KMS-11 (cell line): ENCODE data around the gene AP4S1.

ENCODE experiments used
- H2AFZ ChIP-seq: fragments of 200-600 bp; sonication (generic); 2 replicates; pipeline ENCODE4 v1.6.1; 2016; ENCODE audit warnings: antibody characterized with exemption, mixed run types, low read depth
- H3K27ac ChIP-seq: fragments of 200-600 bp; sonication (generic); 2 replicates; pipeline ENCODE4 v1.6.1; 2016; ENCODE audit warnings: mild to moderate bottlenecking, mixed run types
- H3K27me3 ChIP-seq: fragments of 200-600 bp; sonication (generic); 2 replicates; pipeline ENCODE4 v1.6.1; 2017; ENCODE audit warnings: mild to moderate bottlenecking, low read depth, mixed run types, moderate library complexity; ENCODE audit not compliant: insufficient read depth
- H3K36me3 ChIP-seq: fragments of 200-600 bp; sonication (generic); 2 replicates; pipeline ENCODE4 v1.6.1; 2017; ENCODE audit warnings: mild to moderate bottlenecking, mixed run types; ENCODE audit not compliant: insufficient read depth
- H3K4me1 ChIP-seq: fragments of 200-600 bp; sonication (generic); 2 replicates; pipeline ENCODE4 v1.6.1; 2016; ENCODE audit warnings: mild to moderate bottlenecking, low read depth, mixed run types; ENCODE audit not compliant: poor library complexity, severe bottlenecking
- H3K4me2 ChIP-seq: fragments of 200-600 bp; sonication (generic); 2 replicates; pipeline ENCODE4 v1.7.0; 2016; ENCODE audit warnings: mild to moderate bottlenecking, mixed run types
- H3K4me3 ChIP-seq: fragments of 200-600 bp; sonication (generic); IDR thresholded peaks from 2 replicates; pipeline ENCODE4 v1.6.1; 2017; ENCODE audit warnings: low read depth, low read length, mixed read lengths; ENCODE audit not compliant: insufficient read depth
- H3K79me2 ChIP-seq: fragments of 200-600 bp; sonication (generic); 2 replicates; pipeline ENCODE4 v1.6.1; 2016; ENCODE audit warnings: low read depth, mixed run types; ENCODE audit not compliant: insufficient read depth
- H3K9ac ChIP-seq: fragments of 200-600 bp; sonication (generic); 2 replicates; pipeline ENCODE4 v1.6.1; 2016; ENCODE audit warnings: mild to moderate bottlenecking, mixed run types
- H4K20me1 ChIP-seq: fragments of 200-600 bp; sonication (generic); 2 replicates; pipeline ENCODE4 v1.6.1; 2016; ENCODE audit warnings: mild to moderate bottlenecking, mixed run types; ENCODE audit not compliant: insufficient read depth
- CTCF ChIP-seq: fragments of 200-600 bp; sonication (generic); conservative IDR thresholded peaks from 2 replicates; pipeline ENCODE4 v1.6.1; 2017; ENCODE audit warnings: low read depth, mild to moderate bottlenecking, antibody characterized with exemption, low read length, moderate library complexity, mixed read lengths

The AP4S1 gene

GRCh38 chr14:31110872-31111271, 85.4 kb downstream of the AP4S1 start:
- no peak overlapping the region for H2AFZ ChIP-seq
- H4K20me1 ChIP-seq = no peaks in the 10 kb centered on the region
- no peak overlapping the region for H3K4me2 ChIP-seq
- TF ChIP-seq CTCF = no peak
- no peaks in the 10 kb centered on the region for H3K4me1 ChIP-seq
- no peak overlapping the region for H3K4me3 ChIP-seq
- no peaks in the 10 kb centered on the region for H3K27me3 ChIP-seq
- H3K36me3 ChIP-seq = peaks cover 3% of the 10 kb centered on the region; the same call in 1 of the 2 replicates
- H3K27ac ChIP-seq = no peak overlapping the region
- no peaks in the 10 kb centered on the region for H3K79me2 ChIP-seq
- H3K9ac ChIP-seq = no peak overlapping the region

GRCh38 chr14:31113794-31114193, 88.3 kb downstream of the AP4S1 start:
- no peak overlapping the region for H3K4me2 ChIP-seq
- no peaks in the 10 kb centered on the region for H3K36me3 ChIP-seq
- no peaks in the 10 kb centered on the region for H3K79me2 ChIP-seq
- H3K27me3 ChIP-seq = no peaks in the 10 kb centered on the region
- H2AFZ ChIP-seq = no peak overlapping the region
- no peak overlapping the region for H3K9ac ChIP-seq
- no peak overlapping the region for H3K4me3 ChIP-seq
- H3K27ac ChIP-seq = no peak overlapping the region
- H4K20me1 ChIP-seq = no peaks in the 10 kb centered on the region
- TF ChIP-seq CTCF = no peak
- H3K4me1 ChIP-seq = no peaks in the 10 kb centered on the region

GRCh38 chr14:31118892-31119291, 93.4 kb downstream of the AP4S1 start:
- TF ChIP-seq CTCF = no peak

GRCh38 chr14:31122098-31122611, 96.7 kb downstream of the AP4S1 start:
- no peak overlapping the region for H3K27ac ChIP-seq
- no peak overlapping the region for H3K4me3 ChIP-seq
- no peaks in the 10 kb centered on the region for H3K36me3 ChIP-seq

More at GRCh38 chr14:31118892-31119291, 93.4 kb downstream of the AP4S1 start:
- Histone ChIP-seq H3K79me2 (no peaks in the 10 kb centered on the region), H3K27me3 (no peaks in the 10 kb centered on the region), H3K4me2 (no peak overlapping the region), H3K4me3 (no peak overlapping the region), H3K27ac (no peak overlapping the region), H3K36me3 (no peaks in the 10 kb centered on the region), H3K9ac (no peak overlapping the region), H3K4me1 (no peaks in the 10 kb centered on the region), H2AFZ (no peak overlapping the region), H4K20me1 (no peaks in the 10 kb centered on the region)

More at GRCh38 chr14:31122098-31122611, 96.7 kb downstream of the AP4S1 start:
- Histone ChIP-seq H3K79me2 (no peaks in the 10 kb centered on the region), H4K20me1 (no peaks in the 10 kb centered on the region), H3K4me1 (no peaks in the 10 kb centered on the region), H3K27me3 (no peaks in the 10 kb centered on the region), H2AFZ (no peak overlapping the region), H3K4me2 (no peak overlapping the region), H3K9ac (no peak overlapping the region)
- TF ChIP-seq CTCF = no peak
